ENCODE measurements around the gene EIF4B. TPM values are rescaled to one million over a fixed set of nuclear protein-coding genes. Genes with fewer than 3 reads are reported as not detected.

Gene EIF4B
- total and polyA plus RNA-seq, 9 donors, result 353 to 699 (median 420) TPM

DNA sequence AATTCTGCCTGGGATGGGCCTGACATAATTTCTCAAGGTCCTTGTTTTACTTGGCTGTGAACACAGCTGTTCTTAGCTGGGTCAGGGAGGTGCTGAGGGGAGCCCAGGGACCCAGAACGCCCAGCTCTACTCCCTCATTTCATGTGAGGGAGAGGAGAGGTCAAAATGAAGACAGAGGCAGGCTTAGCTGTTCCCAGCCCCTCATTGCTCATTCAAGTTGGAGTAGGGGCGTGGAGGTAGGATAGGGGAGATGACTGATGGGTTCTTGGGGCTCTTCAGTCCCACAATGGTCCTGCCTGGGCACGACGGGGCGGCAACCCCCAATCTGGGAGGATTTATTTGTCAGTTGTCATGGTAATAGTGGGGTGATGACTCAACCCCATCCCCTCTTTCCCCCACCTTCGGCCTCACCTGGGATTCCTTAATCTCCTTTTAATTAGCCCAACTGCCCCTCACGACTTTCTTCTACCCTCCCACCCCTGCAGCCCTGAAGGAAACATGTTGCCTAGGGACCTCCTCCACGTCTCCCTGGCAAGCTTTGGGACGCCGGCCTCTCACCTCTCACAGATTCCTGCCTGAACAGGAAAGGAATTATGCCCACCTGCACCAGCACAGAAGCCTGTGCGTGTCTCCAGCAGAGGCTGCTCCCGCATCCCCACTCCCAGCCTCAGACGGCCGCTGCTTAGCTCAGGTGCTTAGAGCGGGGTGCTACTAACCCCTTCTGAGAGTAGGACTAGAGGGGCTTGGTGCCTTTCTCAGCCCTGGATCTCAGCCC lies 62.7 kb downstream of the EIF4B start:
- peak; percentile 48 for DNase-seq
- no peak overlapping the region for H3K4me3 ChIP-seq (ENCODE audit: low read length)
- no peaks in the 10 kb centered on the region for H3K27me3 ChIP-seq (ENCODE audit: control insufficient read depth, insufficient read depth, low read length)
- peak overlapping the region; percentile 74 for H3K27ac ChIP-seq (ENCODE audit: low read length)
- WGBS (ENCODE audit: insufficient coverage), result 13% methylated on average over 4 of the region's 15 CpGs
- no peaks in the 10 kb centered on the region for H3K9me3 ChIP-seq (replicated peaks; ENCODE audit: control insufficient read depth, low read depth, low read length)
- H3K4me1 ChIP-seq (ENCODE audit: control insufficient read depth, insufficient read depth, low read length), result peaks cover 96% of the 10 kb centered on the region
- H3K36me3 ChIP-seq (ENCODE audit: control insufficient read depth, insufficient read depth, low read length), result peaks cover 69% of the 10 kb centered on the region

DNA sequence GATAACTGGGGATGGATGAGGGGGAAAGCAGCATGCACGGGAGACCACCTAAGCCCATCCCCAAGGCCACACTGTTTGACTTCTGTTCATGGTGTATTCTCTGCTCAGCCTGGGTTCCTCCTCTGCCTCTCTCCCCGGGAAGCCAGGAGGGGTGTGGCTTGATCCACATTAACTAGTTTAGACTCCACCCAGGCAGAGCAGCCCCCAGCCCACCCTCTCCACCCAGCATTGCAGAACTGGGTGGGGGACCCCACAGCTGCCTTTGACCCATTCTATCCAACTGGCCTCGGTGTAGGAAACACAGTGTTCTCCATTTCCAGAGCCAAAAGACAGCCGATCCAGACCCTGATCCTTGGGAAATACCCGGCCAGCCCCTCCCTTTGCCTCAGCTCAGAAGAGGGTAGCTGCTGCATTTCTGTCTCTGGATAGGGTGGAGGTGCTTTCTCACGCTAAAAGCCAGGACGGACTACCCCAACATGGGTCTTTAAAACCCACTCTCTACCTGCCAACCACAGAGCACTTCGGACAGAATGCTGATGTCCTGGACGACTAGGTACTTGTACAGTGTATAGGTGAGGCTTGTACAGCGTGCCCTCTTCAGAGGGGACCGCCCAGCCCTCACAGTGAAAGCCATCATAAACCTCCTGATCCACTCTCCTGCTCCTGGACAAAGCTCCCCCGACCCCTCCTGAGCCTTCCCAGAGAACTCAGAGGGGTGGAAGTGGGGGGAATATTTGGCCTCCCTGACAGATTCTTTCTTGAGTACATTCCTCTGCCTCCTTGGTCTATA lies 63.6 kb downstream of the EIF4B start:
- WGBS (ENCODE audit: insufficient coverage), result 33% methylated on average over 4 of the region's 12 CpGs
- Histone ChIP-seq H3K27me3 (ENCODE audit: control insufficient read depth, insufficient read depth, low read length) (no peaks in the 10 kb centered on the region), H3K4me1 (ENCODE audit: control insufficient read depth, insufficient read depth, low read length) (peaks cover 94% of the 10 kb centered on the region), H3K4me3 (ENCODE audit: low read length) (no peak overlapping the region), H3K9me3 (replicated peaks; ENCODE audit: control insufficient read depth, low read depth, low read length) (no peaks in the 10 kb centered on the region), H3K36me3 (ENCODE audit: control insufficient read depth, insufficient read depth, low read length) (peaks cover 69% of the 10 kb centered on the region), H3K27ac (ENCODE audit: low read length) (peak overlapping the region; percentile 93)
- peak; percentile 93 for DNase-seq

DNA sequence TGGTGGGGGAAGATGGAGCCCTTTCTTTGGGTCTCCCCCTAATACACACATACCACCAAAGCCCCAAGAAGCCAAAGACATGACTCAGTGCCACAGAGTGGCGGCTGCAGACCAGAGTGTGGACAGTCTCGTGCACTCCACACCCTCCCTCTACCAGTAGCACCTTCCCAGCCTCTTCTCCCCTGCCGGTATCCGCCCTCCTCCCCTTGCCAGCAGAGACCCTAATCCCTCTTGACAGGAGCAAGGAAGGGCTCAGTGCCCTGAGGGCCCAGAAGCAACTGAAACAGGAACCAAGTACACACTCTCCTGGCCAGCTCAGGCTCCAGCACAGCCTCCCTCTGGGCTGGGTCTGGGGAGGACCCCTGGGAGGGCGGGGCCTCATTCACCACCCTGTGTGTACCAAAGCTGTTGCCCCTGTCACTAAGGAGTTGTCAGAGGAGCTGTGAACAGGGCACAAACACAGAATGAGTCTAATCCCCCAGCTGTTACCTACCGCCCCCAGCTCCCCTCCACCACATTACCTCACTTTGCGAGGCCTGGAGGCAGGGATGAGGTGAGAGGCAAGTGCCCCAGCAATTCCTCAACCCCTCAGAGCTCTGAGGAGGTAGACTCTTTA lies 64.7 kb downstream of the EIF4B start:
- Histone ChIP-seq H3K27ac (ENCODE audit: low read length) (peak overlapping the region; percentile 93), H3K9me3 (replicated peaks; ENCODE audit: control insufficient read depth, low read depth, low read length) (no peaks in the 10 kb centered on the region), H3K4me3 (ENCODE audit: low read length) (no peak overlapping the region), H3K4me1 (ENCODE audit: control insufficient read depth, insufficient read depth, low read length) (peaks cover 86% of the 10 kb centered on the region), H3K36me3 (ENCODE audit: control insufficient read depth, insufficient read depth, low read length) (peaks cover 69% of the 10 kb centered on the region), H3K27me3 (ENCODE audit: control insufficient read depth, insufficient read depth, low read length) (no peaks in the 10 kb centered on the region)
- DNase-seq, result peak; percentile 31
- WGBS (ENCODE audit: insufficient coverage), result 73% methylated on average over 4 of the region's 7 CpGs

DNA sequence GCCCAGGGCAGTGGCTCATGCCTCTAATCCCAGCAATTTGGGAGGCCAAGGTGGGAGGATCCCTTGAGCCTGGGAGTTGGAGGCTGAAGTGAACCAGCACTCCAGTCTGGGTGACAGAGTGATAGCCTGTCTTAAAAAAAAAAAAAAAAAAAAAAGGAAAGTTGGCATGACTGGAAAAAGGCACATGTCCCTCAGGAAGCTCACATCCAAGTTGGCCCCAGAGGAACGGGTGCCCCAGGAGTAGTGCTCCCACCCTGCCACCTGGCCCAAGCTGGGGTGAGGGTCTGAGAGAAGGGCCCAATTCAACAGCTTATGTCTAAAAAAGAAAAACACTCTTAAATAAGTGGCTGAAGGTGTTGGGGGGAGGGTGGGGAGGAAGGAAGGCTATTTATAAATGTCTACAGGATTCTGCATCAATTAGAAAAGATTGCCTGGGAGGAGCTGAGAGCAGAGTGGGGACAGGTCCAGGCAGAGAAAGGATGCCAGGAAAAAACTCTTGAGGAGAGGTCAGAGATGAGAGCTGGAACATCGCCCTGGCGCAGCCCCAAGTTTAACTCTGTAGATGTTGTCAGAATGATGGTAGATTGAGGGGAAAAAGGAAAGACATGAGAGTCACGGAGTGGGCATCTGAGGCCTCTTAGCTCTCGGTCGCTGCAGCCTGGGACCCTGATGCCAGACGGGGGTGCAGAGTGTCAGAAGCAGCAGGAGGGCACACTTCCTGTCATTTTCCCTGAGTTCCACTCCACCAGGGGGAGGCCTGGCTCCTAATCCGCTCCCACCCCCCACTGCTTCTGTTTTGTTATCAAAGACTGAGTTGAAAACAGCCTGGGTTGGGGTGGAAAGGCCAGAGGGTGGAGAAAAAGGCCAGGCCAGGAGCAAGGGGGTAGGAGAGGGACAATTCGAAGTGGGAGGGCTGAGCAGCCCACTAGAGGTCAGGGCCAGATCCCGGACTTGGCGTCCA lies 65.6 kb downstream of the EIF4B start:
- peaks cover 69% of the 10 kb centered on the region for H3K36me3 ChIP-seq (ENCODE audit: control insufficient read depth, insufficient read depth, low read length)
- peak; percentile 98 for DNase-seq
- H3K27ac ChIP-seq (ENCODE audit: low read length), result peak overlapping the region; percentile 93
- peaks cover 78% of the 10 kb centered on the region for H3K4me1 ChIP-seq (ENCODE audit: control insufficient read depth, insufficient read depth, low read length)
- H3K4me3 ChIP-seq (ENCODE audit: low read length), result no peak overlapping the region
- WGBS (ENCODE audit: insufficient coverage), result 23% methylated on average over 5 of the region's 11 CpGs
- no peaks in the 10 kb centered on the region for H3K9me3 ChIP-seq (replicated peaks; ENCODE audit: control insufficient read depth, low read depth, low read length)
- H3K27me3 ChIP-seq (ENCODE audit: control insufficient read depth, insufficient read depth, low read length), result no peaks in the 10 kb centered on the region

DNA sequence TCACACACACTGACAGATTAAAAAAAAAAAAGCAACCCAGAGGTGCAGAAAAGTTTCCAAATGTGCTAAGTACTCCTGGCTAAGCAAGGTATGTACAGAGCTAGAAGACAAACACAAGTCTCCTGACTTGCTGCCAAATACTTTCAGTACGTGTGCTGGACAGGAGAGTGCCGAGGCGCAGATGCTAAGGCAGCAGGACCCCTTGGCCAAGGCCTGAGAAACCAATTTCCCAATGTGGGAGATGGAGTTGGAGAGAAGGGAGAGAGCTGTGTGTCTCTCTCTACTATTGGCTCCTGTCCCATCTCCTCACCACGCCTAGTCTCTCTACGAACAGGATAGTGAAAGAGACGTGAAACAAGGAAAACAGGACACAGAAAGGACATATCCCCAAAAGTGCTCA lies 67.6 kb downstream of the EIF4B start:
- 20% methylated on average over 1 of the region's 6 CpGs for WGBS (ENCODE audit: insufficient coverage)
- peak; percentile 92 for DNase-seq
- peaks cover 70% of the 10 kb centered on the region for H3K4me1 ChIP-seq (ENCODE audit: control insufficient read depth, insufficient read depth, low read length)
- no peaks in the 10 kb centered on the region for H3K9me3 ChIP-seq (replicated peaks; ENCODE audit: control insufficient read depth, low read depth, low read length)
- H3K27ac ChIP-seq (ENCODE audit: low read length), result peak overlapping the region; percentile 39
- no peak overlapping the region for H3K4me3 ChIP-seq (ENCODE audit: low read length)
- peaks cover 61% of the 10 kb centered on the region for H3K36me3 ChIP-seq (ENCODE audit: control insufficient read depth, insufficient read depth, low read length)
- no peaks in the 10 kb centered on the region for H3K27me3 ChIP-seq (ENCODE audit: control insufficient read depth, insufficient read depth, low read length)

DNA sequence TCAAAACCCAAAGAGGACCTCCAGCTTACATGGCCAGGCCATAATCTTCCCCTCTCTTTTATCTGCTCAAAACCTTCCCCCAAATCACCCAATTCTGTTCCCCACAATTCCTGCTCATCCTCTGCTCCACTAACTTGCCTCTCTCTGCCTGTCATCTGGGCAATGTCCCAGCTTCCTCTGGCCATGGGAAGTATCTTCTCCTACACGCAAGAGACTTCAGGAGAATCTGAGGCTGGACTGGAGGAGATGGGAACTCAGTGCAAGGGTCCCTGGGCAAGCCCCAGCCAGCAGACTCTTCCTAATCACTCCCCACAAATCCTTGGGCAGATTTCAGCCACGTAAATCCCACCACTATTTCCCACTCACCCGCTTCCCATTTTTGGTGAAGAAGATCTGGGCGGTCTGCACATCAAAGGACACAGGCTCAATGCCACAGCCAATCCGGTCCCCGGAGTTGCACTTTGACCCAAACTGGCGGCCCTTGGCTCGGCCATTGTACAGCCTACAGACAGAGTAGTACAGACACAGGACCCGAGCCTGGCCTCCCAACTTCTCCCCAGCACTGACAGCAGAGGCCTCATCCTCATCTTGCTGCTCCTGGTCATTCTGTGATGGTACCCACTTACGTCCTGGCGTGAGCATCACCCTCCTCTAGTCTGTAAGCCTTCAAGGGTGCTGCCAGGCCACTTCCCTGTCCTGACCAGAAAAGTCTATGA lies 68.2 kb downstream of the EIF4B start:
- peaks cover 65% of the 10 kb centered on the region for H3K4me1 ChIP-seq (ENCODE audit: control insufficient read depth, insufficient read depth, low read length)
- 74% methylated on average over 10 of the region's 11 CpGs for WGBS (ENCODE audit: insufficient coverage)
- peaks cover 61% of the 10 kb centered on the region for H3K36me3 ChIP-seq (ENCODE audit: control insufficient read depth, insufficient read depth, low read length)
- H3K27ac ChIP-seq (ENCODE audit: low read length), result peak overlapping the region; percentile 39
- H3K27me3 ChIP-seq (ENCODE audit: control insufficient read depth, insufficient read depth, low read length), result no peaks in the 10 kb centered on the region
- no peaks in the 10 kb centered on the region for H3K9me3 ChIP-seq (replicated peaks; ENCODE audit: control insufficient read depth, low read depth, low read length)
- no peak overlapping the region for H3K4me3 ChIP-seq (ENCODE audit: low read length)
- DNase-seq, result peak; percentile 76

DNA sequence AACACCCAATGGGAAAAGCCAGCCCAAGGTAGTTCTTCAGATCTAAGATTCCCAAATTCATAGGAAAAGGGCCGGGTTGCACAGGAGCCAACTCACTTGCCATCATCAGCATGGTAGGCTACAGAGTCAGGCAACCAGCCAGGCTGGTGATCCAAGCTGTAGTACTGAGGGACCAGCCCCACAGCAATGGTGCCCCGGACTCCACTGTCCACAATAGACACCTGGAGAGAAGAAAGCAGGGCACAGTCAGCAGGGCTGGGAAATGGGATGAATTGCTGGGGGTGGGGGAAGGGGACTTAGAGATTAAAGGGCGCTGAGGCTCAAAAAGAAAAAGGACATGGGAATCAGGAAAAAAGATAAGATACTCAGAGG lies 68.7 kb downstream of the EIF4B start:
- peaks cover 61% of the 10 kb centered on the region for H3K36me3 ChIP-seq (ENCODE audit: control insufficient read depth, insufficient read depth, low read length)
- H3K9me3 ChIP-seq (replicated peaks; ENCODE audit: control insufficient read depth, low read depth, low read length), result no peaks in the 10 kb centered on the region
- 94% methylated on average over 2 of the region's 3 CpGs for WGBS (ENCODE audit: insufficient coverage)
- peak overlapping the region; percentile 39 for H3K27ac ChIP-seq (ENCODE audit: low read length)
- peaks cover 64% of the 10 kb centered on the region for H3K4me1 ChIP-seq (ENCODE audit: control insufficient read depth, insufficient read depth, low read length)
- H3K27me3 ChIP-seq (ENCODE audit: control insufficient read depth, insufficient read depth, low read length), result no peaks in the 10 kb centered on the region
- no peak for DNase-seq
- no peak overlapping the region for H3K4me3 ChIP-seq (ENCODE audit: low read length)

DNA sequence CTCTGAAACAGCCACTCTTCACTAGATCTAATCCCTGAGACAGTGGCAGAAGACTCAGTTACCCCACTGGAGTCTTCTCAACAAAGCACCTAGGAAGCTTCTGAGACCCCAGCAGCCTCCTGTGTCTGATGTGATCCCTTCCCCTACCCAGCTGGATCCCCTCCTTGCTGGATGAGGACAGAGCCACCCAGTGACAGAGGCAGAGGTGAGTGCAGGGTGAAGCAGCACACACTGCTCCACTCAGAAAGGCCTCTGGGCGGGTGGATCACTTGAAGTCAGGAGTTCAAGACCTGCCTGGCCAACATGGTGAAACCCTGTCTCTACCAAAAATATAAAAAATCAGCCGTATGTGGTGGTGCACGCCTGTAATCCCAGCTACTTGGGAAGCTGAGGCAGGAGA lies 70.2 kb downstream of the EIF4B start:
- H3K9me3 ChIP-seq (replicated peaks; ENCODE audit: control insufficient read depth, low read depth, low read length), result no peaks in the 10 kb centered on the region
- H3K4me3 ChIP-seq (ENCODE audit: low read length), result no peak overlapping the region
- 100% methylated on average over 1 of the region's 3 CpGs for WGBS (ENCODE audit: insufficient coverage)
- no peaks in the 10 kb centered on the region for H3K27me3 ChIP-seq (ENCODE audit: control insufficient read depth, insufficient read depth, low read length)
- H3K27ac ChIP-seq (ENCODE audit: low read length), result no peak overlapping the region
- peaks cover 48% of the 10 kb centered on the region for H3K36me3 ChIP-seq (ENCODE audit: control insufficient read depth, insufficient read depth, low read length)
- DNase-seq, result no peak
- peaks cover 54% of the 10 kb centered on the region for H3K4me1 ChIP-seq (ENCODE audit: control insufficient read depth, insufficient read depth, low read length)

DNA sequence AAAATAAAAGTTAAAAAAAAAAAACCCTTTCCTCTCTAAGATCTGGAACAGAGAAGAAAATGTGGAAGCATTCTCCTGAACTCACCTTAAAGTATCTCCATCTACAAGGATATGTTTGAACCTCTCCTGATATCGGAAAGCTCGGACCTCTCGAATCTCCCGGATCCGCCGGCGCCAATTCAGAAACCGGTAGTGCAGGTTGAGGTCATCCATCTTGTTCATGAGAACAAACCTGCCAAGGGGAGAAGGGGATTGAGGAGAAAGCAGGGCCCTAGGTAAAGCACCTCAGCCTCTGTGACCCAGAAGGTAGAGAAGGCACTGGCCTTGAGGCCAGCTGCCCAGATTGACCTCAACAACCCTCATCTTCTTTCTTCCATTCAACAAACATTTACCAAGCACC lies 70.8 kb downstream of the EIF4B start:
- no peak overlapping the region for H3K4me3 ChIP-seq (ENCODE audit: low read length)
- WGBS (ENCODE audit: insufficient coverage), result 93% methylated on average over 5 of the region's 8 CpGs
- peaks cover 48% of the 10 kb centered on the region for H3K4me1 ChIP-seq (ENCODE audit: control insufficient read depth, insufficient read depth, low read length)
- H3K9me3 ChIP-seq (replicated peaks; ENCODE audit: control insufficient read depth, low read depth, low read length), result no peaks in the 10 kb centered on the region
- no peaks in the 10 kb centered on the region for H3K27me3 ChIP-seq (ENCODE audit: control insufficient read depth, insufficient read depth, low read length)
- peaks cover 47% of the 10 kb centered on the region for H3K36me3 ChIP-seq (ENCODE audit: control insufficient read depth, insufficient read depth, low read length)
- DNase-seq, result no peak
- no peak overlapping the region for H3K27ac ChIP-seq (ENCODE audit: low read length)
